Measurements from ENCODE around the gene TBL2.
"Not testable (repeated sequence)": the region's sequence is repeated elsewhere in the genome, so short reads cannot be mapped to it uniquely, and the experiment has no call there.

TBL2 gene

DNA sequence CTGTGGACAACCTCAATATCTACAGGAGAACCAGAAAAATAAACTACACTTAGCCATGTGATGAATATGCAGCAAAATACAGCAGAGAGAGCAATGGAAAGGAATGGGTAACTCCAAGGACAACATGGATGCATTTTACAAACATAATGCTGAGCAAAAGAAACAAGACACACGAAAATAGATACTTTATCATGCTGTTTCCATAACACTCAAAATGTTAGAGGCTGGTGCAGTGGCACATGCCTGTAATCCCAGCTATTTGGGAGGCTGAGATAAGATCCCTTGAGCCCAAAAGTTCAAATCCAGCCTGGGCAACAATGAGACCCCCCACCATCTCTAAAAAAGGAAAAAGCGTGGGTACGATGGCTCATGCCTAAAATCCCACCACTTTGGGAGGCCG is 29.2 kb downstream of the TBL2 start:
- TF ChIP-seq, protein P1, sequence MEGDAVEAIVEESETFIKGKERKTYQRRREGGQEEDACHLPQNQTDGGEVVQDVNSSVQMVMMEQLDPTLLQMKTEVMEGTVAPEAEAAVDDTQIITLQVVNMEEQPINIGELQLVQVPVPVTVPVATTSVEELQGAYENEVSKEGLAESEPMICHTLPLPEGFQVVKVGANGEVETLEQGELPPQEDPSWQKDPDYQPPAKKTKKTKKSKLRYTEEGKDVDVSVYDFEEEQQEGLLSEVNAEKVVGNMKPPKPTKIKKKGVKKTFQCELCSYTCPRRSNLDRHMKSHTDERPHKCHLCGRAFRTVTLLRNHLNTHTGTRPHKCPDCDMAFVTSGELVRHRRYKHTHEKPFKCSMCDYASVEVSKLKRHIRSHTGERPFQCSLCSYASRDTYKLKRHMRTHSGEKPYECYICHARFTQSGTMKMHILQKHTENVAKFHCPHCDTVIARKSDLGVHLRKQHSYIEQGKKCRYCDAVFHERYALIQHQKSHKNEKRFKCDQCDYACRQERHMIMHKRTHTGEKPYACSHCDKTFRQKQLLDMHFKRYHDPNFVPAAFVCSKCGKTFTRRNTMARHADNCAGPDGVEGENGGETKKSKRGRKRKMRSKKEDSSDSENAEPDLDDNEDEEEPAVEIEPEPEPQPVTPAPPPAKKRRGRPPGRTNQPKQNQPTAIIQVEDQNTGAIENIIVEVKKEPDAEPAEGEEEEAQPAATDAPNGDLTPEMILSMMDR (conservative IDR thresholded peaks at IDR 0.05; ENCODE audit: low read depth, low read length): no peak
- H3K4me3 ChIP-seq (ENCODE audit: low read length): no peak overlapping the region
- DNase-seq (ENCODE audit: low read depth): no peak

- no peak for DNase-seq (ENCODE audit: low read depth)
- TF ChIP-seq, protein P1 (conservative IDR thresholded peaks at IDR 0.05; ENCODE audit: low read depth, low read length): no peak
- no peak overlapping the region for H3K4me3 ChIP-seq (ENCODE audit: low read length)
Observed at GRCh38 chr7:73547841-73548240, 30.5 kb downstream of the TBL2 start.

DNA sequence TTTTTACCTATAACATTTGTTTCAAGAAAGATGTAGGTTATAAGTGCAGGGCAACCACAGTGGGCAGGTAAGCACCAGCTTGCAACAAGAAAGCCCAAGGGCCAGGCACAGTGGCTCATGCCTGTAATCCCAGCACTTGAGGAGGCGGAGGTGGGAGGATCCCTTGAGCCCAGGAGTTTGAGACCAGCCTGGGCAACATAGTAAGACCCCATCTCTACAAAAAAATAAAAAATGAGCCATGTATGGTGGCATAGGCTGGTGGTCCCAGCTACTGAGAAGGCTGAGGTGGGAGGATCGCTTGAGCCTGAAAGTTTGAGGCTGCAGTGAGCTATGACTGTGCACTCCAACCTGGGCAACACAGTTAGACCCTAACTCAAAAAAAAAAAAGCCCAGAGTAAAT is 33.7 kb downstream of the TBL2 start:
- TF ChIP-seq, protein P1 (conservative IDR thresholded peaks at IDR 0.05; ENCODE audit: low read depth, low read length): no peak
- no peak for DNase-seq (ENCODE audit: low read depth)
- H3K4me3 ChIP-seq (ENCODE audit: low read length): no peak overlapping the region

DNA sequence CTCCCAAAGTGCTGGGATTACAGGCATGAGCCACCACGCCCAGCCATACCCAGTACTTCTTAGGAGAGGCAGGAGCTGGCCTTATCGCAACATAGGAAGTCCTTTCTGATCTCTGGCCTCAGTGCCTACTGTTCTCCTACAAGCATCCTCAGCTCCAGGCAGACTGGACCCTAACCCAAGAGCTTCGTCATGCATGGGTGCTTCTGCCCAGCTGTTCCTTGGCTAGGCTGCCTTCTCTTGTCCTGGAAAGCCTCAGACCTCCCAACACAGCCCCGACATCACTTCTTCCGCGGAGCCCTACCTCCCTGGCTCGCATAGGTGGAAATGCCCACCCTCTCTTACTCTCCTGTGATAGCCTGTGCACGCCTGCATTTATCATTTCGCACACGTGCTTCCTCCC is 36.7 kb downstream of the TBL2 start:
- no peak for DNase-seq (ENCODE audit: low read depth)
- TF ChIP-seq, protein P1 (conservative IDR thresholded peaks at IDR 0.05; ENCODE audit: low read depth, low read length): no peak

DNA sequence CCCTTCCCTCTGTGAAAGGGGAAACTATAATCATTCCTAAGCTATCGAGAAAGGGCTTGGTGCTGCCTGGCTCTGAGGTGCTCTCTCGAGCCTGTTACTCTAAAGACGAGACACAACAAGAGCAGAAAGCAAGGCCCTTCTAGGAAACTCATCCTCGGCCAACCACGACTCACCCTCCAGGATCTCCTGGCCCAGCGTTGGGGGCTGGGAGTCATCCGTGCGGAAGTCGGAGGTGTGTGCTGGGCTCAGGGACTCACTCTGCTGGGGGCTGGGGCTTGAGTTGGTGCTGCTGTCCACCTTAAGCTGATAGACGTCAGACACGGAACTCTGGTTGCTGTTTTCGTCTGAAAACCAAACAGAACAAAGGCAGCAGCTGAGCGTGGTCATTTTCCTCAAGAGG is 38.7 kb downstream of the TBL2 start:
- no peak overlapping the region for H3K4me3 ChIP-seq (ENCODE audit: low read length)
- DNase-seq (ENCODE audit: low read depth): no peak
- TF ChIP-seq, protein P1 (conservative IDR thresholded peaks at IDR 0.05; ENCODE audit: low read depth, low read length): no peak

More for the DNA sequence above, 36.7 kb downstream of the TBL2 start:
- H3K4me3 ChIP-seq (ENCODE audit: low read length): no peak overlapping the region

- not testable (repeated sequence) for H3K4me3 ChIP-seq (ENCODE audit: low read length)
Observed at GRCh38 chr7:73538510-73538909, 39.9 kb downstream of the TBL2 start.

GRCh38 chr7:73537051-73537450 is 41.3 kb downstream of the TBL2 start:
- no peak overlapping the region for H3K4me3 ChIP-seq (ENCODE audit: low read length)
- TF ChIP-seq, protein P1 (conservative IDR thresholded peaks at IDR 0.05; ENCODE audit: low read depth, low read length): no peak
- no peak for DNase-seq (ENCODE audit: low read depth)

More at GRCh38 chr7:73538510-73538909, 39.9 kb downstream of the TBL2 start:
- DNase-seq (ENCODE audit: low read depth): not testable (repeated sequence)

DNA sequence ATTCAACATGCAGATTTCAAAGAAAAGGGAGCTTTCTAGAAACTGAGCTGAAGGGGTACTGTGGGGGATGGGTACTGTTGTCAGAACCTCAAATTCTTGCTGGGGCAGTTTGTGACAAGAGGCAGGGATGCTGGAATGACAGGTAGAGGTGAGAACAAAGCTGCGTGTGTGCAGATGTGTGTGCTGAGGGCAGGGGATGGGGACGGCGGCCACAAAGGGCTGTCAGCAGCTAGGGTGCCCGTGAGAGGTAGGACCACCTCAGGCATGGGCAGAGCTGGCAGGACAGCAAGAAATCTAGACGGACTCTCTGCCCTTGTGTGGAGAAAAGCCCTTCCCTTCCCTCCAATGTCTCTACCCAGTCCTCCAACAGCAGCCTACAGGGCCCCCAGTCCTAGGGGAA is 41.9 kb downstream of the TBL2 start:
- TF ChIP-seq, protein P1 (conservative IDR thresholded peaks at IDR 0.05; ENCODE audit: low read depth, low read length): no peak
- DNase-seq (ENCODE audit: low read depth): no peak
- H3K4me3 ChIP-seq (ENCODE audit: low read length): no peak overlapping the region

DNA sequence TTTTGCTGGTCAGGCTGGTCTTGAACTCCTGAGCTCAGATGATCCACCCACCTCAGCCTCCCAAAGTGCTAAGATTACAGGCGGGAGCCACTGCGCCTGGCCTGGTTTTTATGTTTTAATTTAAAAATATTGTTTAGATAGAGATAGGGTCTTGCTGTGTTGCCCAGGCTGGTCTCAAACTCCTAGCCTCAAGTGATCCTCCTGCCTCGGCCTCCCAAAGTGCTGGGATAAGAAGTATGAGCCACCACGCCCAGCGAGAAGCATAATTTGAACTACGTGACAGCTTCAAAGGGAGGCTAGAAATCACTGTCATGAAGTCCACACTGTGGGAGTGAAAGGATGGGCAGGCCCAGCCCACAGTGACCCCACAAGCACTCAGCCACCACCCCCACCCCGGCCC is 42.5 kb downstream of the TBL2 start:
- not testable (repeated sequence) for DNase-seq (ENCODE audit: low read depth); H3K4me3 ChIP-seq (ENCODE audit: low read length)

Measured in retinal pigment epithelial cell (primary cell).